ENCODE results near the gene ODC1.

Gene ODC1

DNA sequence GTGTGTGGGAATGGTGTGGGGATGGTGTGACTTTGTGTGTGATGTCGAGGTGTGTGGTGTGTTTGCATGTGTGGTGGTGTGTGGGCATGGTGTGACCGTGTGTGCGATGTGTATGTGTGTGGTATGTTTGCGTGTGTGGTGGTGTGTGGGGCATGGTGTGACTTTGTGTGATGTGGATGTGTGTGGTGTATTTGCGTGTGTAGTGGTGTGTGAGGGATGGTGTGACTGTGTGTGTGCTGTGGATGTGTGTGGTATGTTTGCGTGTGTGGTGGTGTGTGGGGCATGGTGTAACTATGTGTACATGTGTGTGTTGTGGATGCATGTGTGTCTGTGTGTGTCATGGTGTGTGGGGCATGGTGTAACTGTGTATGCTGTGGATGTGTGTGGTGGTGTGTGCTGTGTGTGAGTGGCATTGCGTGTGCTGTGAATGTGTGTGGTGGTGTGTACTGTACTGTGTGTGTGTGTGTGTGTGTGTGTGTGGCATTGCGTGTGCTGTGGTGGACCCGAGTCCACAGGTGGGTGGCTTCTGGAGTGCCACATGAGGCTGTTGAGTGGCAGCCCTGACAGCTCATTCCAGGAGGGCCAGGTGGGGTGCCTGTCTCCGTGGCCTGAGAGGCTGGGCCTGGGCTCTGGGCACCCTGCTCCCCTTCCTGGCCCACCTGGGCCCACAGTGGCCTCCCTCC, 14.7 kb downstream of the ODC1 start:
- TF ChIP-seq, protein P1, sequence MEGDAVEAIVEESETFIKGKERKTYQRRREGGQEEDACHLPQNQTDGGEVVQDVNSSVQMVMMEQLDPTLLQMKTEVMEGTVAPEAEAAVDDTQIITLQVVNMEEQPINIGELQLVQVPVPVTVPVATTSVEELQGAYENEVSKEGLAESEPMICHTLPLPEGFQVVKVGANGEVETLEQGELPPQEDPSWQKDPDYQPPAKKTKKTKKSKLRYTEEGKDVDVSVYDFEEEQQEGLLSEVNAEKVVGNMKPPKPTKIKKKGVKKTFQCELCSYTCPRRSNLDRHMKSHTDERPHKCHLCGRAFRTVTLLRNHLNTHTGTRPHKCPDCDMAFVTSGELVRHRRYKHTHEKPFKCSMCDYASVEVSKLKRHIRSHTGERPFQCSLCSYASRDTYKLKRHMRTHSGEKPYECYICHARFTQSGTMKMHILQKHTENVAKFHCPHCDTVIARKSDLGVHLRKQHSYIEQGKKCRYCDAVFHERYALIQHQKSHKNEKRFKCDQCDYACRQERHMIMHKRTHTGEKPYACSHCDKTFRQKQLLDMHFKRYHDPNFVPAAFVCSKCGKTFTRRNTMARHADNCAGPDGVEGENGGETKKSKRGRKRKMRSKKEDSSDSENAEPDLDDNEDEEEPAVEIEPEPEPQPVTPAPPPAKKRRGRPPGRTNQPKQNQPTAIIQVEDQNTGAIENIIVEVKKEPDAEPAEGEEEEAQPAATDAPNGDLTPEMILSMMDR (IDR thresholded peaks at IDR 0.05; ENCODE audit: borderline replicate concordance, insufficient read depth, low read depth, low read length): no peak
- H3K4me3 ChIP-seq (ENCODE audit: low read depth, low read length): no peak overlapping the region

DNA sequence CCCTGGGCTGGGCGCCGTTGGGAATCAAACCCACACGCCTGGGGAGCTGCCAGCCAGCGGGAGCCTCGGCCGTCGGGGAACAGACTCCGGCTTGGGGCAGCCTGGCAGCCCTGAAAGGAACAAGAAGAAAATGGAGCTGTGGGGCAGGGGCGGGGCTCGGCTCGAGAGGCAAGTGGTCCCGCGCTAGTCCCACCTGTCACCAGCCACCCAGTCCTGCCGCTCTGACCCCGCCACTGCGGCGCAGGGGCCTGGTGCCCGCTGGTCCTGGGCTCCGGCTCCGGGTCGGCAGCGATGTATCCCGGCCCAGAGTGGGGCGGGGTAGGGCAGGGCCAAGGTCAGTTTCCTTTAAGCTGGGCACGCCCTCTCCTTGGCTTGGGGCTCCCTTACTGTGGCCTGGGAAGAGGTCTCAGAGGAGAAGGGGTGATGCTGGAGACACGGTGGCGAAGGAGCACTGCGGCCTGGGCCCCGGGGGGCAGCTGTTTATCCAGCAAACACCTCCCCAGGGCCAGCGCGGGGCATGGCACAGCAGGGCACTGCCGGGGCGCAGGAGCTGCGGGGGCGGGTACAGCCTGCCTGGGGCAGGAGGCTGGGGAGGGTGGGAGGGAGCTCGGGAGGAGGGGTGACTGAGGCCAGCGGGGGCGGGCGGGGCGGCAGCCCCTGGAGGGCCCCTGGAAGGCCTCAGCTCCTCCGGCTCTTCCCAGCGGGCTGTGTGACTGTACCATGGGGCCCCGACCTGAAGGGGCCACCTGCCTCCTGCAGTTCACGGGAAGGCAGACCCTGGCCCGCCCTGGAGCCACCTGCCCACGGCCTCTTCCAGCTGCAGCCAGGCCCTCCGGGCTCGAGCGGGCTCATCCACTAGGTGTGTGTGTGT, 15.6 kb downstream of the ODC1 start:
- H3K4me3 ChIP-seq (ENCODE audit: low read depth, low read length): peak overlapping the region; percentile 38
- TF ChIP-seq, protein P1 (IDR thresholded peaks at IDR 0.05; ENCODE audit: borderline replicate concordance, insufficient read depth, low read depth, low read length): no peak

DNA sequence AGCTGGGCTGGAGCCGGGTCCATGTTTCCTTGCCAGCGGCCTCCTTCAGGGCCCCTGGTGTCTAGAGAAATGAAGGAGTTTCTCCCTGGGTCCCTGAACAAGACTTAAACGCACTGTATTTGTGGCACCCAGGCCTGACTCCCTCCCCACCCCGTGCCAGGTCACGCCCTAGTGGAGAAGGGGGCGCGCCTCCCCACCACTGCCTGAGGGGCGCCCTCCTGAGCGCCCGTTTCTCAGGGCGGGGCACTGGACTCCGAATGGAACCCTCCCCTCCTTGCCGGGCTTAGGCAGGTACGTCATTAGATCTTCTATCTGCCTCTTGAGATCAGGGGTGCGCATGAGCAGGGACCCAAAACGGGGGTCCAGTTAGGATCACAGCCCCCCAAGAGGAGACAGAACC, 16.3 kb downstream of the ODC1 start:
- TF ChIP-seq, protein P1 (IDR thresholded peaks at IDR 0.05; ENCODE audit: borderline replicate concordance, insufficient read depth, low read depth, low read length): no peak
- H3K4me3 ChIP-seq (ENCODE audit: low read depth, low read length): no peak overlapping the region

DNA sequence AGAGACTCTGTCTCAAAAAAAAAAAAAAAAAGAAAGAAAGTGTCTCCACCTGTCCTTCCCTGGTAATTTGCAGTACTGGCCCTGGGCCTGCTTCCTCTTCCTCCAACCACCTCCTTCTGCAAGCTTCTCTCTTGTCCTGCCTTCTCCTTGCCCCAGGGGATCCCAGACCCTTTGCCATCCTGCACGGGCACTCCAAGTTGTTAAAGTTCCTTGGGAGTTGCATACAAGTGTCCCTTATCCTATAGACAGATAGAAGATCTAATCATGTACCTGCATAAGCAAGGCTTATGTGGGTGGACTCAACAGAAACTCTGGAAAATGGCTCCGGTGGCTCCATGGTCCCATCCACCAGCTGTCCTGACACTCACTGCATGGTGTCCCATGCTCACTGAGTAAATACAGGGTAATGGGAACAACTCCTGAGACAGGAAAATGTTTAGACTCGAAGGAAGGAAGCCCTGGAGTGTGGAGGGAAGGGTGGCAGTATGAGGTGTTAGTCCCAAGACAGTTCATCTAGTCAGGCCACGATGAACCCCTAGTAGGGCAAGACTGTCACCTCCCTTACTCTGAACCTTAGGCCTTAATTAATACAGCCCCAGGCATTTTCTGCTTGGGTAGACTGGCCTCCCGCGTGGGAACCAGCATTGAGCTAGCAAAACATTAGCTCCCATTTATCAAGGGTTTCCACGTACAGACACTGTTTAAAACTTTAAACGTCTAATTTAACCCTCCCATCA, 17.1 kb downstream of the ODC1 start:
- TF ChIP-seq, protein P1 (IDR thresholded peaks at IDR 0.05; ENCODE audit: borderline replicate concordance, insufficient read depth, low read depth, low read length): no peak
- H3K4me3 ChIP-seq (ENCODE audit: low read depth, low read length): no peak overlapping the region

DNA sequence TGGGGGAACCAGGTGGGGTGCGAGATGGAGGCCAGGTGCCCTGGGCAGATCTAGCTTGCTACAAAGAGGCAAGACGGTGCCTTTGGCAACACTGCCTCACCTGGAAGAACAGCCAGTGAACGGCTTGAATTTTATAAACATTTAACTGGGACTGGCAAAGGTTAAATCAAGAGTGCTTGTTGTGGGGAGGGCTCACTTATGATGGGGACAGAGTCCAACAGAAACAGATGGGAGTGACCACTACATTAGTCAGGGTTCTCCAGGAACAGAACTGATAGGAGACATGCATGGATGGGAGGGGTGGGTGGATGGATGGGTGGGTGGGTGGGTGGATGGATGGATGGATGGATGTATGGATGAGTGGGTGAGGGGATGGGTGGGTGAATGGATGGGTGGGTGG, 19.2 kb downstream of the ODC1 start:
- H3K4me3 ChIP-seq (ENCODE audit: low read depth, low read length): no peak overlapping the region
- TF ChIP-seq, protein P1 (IDR thresholded peaks at IDR 0.05; ENCODE audit: borderline replicate concordance, insufficient read depth, low read depth, low read length): no peak

DNA sequence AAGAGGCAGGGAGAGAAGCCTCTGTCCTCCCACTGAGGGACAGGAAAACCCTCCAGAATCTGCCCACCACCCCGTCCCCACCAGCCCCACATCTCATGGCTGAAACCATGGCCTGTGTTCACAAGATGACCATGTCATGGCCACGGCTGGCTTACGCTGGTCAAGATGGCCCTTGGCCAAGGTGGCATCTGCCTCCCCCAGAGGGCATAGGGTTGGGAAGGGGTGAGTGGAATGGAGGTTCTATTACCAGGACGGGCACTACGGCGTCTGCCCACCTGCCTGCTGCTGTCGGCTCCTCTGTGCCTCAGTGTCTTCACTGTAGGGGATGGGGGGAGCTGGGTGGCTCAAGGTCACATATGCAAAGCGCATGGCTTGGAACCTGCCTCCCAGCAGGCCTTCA, 19.8 kb downstream of the ODC1 start:
- TF ChIP-seq, protein P1 (IDR thresholded peaks at IDR 0.05; ENCODE audit: borderline replicate concordance, insufficient read depth, low read depth, low read length): no peak
- no peak overlapping the region for H3K4me3 ChIP-seq (ENCODE audit: low read depth, low read length)
